ENCODE data around the gene ATP1A2.
A peak's percentile ranks its signal among the peaks of the same experiment; 100 is the strongest.

ATP1A2 gene

DNA sequence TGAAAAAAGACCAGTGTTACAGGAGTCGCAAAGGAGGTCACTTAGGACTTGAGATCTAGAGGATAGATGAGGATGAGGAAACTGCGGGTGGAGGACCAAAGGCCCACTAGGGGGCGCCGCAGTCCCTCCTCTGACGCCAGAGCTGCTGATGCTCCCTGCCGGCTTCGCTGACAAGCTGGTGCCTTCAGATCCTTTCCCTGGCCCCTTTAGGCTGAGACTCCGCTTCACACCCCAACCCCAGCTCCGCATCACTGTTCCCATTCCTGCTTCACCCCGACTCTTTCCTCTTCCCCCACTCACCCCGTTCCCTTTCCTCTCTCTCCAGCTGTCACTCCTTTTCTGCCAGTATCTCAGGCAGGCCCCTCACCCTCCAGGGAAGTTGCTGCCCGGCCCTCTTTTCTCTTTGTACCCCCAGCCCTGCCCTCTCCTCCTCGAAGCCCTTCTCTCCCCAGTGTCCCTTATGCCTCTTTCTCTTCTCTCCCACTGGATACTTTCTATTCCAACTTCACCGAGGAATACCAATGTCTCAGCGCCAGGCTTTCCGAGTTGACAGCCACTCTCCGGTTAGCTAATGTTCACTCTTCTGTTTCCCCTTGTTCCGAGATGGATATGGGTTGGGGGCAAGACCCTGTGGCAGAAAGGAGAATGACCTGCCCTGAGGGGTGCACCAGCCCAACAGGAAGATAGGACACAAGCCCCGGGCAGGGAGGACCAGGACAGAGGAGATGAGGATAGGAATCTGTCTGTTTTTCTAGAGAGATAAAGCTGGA, 29.7 kb upstream of the ATP1A2 start:
- DNase-seq = peak; percentile 70

DNA sequence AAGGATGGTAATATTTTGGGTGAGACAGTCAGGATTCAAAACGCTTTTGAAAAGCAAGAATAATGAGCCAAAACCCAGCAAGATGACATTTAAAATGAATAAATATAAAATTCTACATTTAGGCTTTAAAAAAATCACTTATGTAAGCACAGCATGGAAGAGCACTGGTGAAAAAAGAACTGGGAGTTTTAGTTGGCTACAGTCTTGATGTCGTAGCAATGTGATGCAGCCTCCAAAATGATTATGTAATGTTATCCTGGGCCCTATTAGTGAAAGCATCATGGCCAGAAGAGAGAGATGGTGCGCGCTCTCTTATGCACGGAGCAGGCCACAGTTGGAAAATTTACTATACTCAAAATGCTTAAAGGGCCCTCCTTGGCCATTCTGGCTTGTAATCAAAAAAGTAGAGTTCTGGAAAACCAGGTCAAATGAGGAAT, 29.1 kb upstream of the ATP1A2 start:
- no peak for DNase-seq

DNA sequence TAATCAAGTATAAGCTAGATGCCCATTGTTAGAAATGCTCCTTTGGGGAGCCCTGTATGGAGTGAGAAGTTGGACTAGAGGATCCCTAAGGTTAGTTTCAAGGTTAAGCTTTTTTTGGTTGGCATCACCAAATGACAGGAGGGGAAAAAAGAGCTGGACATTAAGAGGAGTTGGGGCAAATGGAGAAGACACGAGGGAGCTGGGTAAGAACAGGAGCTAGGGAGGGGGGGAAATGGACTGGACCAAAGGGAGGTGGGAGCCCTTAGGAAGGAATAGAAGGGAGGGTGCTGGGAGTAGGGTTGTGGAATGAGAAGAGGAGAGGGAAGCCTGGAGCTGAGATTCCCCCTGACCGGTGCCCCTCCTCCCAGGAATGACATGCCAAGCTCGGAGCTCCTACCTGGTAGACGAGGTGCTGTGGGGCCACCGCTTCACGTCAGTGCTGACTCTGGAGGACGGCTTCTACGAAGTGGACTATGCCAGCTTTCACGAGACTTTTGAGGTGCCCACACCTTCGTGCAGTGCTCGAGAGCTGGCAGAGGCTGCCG, 28.4 kb upstream of the ATP1A2 start:
- no peak for DNase-seq

DNA sequence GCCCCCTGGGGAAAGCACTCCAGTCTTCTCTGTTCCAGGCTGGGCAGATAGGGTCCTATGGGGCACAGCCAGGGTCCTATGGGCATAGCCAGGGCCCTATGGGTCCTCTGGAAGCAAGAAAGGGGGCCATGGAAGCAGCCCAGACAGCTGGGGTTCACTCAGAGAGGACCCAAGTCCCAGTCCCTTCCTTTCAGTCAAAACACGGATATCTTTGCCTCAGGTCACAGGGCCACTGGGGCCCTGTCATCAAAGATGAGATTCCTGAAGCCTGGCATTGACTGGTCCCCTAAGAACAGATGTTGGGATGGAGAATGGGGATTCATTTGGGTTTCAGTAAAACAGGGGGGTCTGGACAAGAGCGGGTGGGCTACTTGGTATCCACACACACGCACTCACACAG, 25.7 kb upstream of the ATP1A2 start:
- no peak for DNase-seq

DNA sequence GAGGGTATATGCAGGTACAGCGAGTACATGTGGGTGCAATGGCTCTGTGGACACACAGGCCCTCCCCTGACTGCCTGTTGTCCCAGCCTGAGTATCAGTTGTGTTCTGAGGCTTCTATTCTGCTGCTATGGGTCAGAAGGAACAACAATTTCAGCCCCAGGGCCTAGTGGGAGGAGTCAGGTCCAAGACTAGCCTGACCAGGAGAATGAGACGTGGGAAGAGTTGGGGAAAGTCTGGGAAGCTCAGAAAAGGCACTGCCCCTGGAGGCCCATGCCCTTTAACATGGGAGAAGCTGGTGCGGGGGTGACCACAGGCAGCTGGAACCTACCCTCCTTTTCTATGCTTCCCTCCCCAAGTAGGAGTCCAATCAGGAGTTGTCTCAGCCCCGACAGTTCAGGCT, 24.8 kb upstream of the ATP1A2 start:
- no peak for DNase-seq

DNA sequence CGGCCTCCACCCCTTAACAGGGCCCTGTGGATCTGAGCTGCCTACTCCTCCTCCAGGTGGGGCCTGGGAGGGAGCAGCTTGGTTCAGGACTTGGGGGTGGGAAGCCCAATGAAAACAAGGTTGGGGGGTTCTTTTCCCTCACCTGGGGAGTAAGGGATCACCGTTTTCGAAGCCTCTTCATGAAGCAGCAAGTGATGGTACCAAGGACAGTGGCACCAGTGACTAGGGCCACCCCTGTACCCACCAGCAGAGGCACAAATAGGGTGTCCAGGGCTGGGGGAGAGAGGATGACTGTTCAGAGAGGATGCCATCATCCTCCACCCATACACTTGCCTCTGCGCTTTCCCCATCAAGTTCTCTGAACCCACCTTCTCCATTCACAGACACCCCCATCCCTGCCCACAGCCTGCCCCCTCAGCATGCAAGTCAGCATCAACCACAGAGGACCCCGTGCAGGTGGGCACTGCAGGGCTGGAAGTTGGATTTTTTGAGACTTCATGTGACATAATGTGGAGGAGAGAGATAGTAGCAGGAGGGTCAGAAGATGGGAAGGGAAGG, 23.8 kb upstream of the ATP1A2 start:
- DNase-seq = no peak

DNA sequence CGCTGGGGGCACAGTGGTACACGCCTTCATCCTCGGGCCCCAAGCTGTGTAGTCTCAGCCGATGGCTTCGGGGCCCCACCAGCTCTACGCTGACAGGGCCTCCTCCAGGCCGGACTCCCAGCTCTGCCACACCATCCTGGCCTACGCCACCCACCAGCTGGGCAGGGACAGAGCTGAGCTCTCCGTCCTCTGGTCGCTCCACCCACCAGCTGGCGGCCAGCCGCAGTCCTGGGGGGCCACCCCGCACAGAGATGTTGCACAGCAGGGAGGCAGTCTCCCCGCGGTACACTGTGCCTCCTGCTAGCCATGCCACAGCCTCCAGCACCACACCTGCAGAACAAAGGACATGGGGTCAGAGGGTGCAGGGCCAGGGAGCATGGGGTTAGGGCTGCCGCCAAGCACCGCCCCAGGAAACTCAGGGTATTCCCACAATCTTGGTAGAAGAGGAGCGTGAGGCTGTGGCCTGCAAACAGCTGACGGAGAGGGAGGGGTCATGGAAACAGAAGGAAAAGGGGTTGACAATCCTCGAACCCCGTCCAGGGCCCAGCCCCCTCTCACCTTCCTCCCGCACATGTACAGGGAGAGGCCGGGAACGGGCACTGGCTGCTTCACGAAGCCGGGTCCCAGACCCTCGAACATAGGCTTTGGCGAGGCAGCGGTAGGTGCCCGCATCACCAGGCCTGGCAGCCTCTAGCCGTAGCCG, 23.0 kb upstream of the ATP1A2 start:
- DNase-seq = no peak

DNA sequence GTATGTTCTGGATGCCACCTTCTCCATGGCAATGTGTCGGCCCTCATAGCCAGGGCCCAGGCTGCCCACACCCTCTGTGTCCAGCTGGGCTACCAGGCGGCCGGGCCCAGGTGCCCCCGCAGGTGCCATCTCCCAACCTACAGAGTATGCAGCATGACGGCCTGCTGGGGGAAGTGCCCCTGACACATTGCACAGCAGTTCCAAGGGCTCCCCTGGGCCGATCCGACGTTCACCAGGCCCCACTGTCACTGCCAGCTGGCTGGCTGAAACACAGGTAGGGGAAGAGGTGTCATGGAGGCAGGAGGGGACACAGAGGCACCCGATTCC, 22.5 kb upstream of the ATP1A2 start:
- no peak for DNase-seq

DNA sequence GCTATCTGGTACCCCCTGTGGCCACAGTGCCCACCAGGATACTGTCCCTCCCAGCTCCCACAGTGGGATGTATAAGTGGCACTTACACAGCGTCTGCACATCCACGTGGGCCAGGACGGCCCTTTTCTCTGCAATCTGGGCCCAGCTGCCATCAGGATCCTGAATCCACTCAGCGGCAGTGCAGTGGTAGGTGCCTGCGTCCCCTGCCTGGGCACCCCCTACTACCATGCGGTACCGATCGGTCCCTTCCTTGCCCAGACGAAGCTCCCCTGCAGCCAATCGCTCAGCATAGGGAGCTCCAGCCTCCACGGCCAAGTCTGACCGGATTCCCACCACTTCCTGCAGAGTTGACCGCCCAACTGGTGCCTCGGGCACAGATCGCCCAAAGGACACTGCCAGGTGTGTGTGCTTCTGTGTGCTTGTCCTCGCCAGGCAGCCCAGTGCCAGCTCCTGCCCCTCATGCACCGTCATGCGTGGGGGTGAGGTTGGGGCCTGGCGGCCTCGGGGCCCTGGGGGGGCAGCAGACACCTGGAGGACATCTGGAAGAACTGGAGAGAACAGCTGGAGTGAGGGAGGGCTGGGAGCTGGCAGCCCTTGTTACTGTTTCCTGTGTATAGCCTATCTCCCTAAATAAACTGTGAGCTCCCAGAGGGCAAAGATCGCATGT, 21.8 kb upstream of the ATP1A2 start:
- no peak for DNase-seq

DNA sequence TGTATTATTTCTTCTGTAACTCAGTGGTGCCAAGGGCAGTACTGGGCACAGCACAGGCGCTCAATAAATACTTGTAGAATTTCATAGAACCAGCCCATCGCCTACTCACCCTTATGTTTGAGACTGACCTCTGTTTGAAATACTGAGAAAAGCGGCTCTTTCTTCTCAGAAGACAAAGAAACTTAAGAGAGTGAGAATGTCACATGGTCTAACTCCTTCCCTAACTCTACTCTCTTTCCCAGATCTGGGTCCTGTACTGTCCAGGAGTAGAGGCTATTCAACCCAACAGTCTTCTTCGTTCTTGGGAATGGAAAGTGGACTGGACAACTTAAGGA, 21.3 kb upstream of the ATP1A2 start:
- no peak for DNase-seq

DNA sequence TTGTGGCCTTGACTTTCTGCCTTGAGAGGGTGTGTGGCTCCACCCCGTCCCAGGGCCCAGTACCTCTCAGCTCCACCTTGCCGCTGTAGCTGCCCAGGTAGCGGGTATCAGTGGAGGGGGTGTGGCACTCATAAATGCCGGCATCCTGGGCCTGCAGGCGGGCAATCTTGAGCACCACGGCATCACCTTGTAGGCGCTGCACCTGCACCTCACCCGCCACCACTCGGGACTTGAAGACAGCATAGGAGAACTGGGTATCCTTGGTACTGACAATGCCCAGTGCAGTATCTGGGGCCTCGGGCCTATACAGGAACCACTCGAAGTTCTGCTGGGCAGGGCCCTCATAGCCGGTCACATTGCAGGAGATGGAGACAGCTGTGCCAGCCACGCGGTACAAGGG, 20.8 kb upstream of the ATP1A2 start:
- no peak for DNase-seq

DNA sequence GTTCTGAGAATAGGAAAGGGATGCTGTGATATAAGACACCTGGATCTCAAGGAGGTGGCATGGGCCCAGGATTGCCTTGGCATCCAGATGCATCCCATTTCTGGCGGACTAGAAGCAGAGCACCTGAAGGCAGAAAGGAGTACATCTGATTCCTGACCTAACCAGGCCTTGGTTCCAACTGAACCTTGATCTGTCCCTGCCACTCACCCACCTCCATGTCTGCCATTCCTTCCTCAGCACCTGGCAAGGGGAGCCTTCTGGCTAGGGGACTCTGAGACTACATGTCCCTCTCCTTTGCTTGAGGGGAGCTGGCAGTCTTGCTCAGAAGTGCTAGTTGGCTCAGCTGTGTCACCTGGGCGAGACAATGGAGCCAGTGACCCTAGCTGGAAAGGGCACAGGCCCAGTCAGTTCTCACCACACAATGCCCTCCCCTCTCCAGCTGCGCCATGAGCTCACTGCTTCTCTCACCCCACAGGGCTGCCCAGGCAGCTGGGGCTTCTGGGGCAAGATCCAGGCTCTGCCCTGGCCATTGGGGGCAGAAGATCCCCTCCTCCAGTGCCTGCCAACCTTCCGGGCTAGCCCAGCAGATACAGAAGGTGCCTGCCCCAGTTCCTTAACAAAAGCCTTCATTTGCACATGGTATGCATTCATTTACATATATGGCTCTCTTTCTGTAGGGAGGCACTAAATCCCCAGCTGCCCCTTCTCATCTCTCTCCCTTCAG, 20.0 kb upstream of the ATP1A2 start:
- no peak for DNase-seq

DNA sequence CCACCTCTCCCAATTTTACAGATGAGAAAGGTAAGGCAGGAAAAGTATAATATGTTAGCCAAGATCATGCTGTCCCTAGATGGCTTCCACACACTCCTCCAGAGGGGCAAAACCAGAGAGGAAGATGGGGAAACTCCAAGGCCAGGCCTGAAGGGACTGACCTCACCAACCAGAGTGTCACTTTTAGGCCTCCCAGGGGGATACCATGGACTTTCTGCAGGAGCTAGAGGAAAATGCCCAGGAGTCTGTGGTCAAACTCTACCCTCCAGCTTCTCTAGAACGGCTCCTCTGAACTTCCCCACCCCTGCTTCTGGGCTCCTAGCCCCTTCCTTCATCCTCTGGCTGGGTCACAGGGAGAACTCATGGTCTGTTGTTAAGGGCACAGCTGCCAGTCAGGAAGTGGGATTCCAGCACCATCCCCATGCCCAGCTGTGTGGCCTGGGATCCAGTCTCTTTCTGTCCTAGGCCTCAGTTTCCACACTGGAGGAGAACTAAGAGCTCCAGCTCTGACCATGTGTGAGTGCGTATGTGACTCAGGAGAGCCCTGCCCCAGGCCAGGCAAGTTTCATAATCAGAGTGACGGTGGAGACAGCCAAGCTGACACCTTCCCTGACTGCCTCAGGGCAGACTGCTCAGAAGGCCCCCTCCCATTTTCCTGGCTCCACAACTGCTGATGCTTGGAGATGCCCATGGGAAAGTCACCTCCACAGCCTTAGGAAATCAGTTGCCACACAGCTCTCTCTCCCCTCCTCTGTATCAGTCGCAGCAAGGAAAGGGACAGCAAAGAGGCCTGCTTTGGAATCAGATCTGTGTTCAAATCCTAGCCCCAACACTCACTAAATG, 19.1 kb upstream of the ATP1A2 start:
- peak; percentile 40 for DNase-seq

DNA sequence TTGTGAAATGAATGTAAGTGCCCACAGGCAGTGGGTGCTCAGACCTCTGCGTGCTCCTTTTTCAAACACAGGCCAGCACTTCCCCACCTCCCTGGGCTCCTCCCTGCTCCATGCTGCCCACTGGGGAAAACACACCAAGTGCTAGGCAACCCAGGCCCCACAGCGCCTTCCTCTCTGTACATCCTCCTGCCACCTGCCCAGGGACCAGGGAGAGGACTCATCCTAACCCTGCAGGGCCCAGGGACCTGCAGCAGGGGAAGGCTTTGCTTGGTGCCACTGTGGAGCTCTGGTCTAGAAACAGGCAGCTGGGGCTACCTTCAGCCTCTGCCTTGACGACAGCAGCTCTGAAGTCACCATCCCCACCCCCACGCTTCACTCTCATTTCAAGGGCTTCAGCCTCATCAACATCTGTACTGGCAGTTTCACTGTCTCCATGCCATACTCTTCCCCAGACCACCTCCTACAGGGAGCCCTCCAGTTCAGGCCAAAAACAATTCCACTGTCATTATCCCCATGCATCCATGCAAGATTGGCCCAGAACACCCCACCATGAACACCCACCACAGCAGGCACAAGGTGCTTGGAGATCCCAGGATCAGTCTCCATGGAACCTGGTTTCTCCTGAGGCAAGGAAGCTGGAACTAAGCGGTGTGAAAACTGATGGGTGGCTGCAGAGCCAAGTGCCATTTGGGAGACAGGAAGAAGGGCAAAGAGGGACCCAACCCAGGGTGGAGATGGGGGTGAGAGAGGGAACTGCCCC, 18.2 kb upstream of the ATP1A2 start:
- no peak for DNase-seq

DNA sequence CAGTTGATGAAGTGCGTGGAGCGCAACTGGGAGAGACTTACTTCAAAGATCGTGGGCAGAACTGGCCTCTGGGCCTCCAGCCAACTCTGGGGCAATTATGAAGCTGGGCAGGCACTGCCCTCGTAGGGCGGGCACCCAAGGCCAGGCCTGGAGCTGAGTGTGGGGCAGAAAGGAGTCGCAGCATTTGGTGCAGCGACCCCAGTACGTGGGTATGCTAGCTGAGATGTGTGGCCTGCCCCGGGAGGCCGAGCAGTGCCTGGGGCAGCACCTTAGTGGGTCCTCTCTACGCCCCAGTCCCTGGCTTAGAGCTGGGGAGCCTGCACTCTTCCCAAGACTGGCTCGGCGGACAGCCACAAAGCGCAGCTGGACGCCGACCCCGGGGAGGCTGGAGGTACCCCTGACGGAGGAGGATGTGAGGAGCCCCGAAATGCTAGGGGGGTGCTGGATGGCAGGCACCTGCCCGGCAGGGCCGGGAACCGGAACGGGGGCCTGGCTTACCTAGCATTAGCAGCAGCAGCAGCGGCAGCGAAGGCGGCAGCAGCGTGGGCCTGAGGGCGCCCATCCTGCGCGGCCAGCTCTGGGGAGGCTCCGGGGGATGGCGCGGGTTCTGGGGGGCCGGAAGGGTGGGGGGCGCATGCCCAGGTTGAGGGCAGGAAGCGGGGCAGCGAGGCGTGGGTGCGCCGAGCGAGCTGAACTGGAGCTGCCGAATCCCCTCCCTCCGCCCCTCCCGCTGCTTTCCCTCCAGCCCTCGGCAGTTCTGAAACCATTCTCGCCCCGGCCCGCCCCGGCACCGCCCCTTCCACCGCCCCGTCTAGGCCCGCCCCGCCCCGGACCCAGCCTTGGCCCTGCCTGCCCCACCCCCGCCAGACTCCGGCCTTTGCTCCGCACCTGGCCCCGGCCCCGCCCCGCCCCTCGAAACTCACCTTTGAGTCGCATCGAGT, 17.4 kb upstream of the ATP1A2 start, which contains the start of gene IGSF8:
TSS of gene IGSF8 (minus strand) at position 709 of the 941 bp plus-strand sequence. CDS start at position 562, 147 bp downstream.
- DNase-seq = peak; percentile 91

DNA sequence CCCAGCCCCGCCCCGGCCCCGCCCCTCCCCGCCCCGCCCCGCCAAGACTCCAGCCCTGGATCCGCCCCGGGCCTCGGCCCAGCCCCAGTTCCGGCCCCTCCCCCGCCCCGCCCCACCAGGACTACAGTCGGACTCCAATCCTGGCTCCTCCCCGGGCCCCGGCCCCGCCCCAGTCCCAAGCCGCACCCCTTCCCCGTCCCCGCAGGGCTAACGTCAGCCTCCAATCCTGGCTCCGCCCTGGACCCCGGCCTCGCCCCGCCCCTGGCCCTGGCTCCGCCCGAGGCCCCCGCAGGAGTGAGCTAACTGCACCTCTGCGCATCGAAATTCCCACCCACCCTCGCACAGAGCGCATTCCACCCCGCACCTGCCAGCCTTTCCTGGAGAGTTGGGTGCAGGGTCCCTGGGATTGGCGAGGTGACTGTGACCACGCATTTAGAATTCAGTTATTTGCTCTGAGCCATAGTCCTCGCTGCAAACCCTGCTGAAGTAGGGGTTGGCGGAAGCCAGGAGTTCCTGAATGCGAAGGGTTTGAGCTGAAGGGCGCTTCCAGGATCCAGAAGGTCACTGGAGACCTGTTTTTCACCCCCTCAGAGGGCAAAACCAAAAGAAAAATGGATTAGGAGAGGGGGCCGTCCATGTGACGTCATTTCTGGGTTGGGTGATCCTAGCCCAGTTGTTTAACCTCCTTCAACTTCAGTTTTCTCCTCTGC, 16.6 kb upstream of the ATP1A2 start:
- DNase-seq = peak; percentile 97

DNA sequence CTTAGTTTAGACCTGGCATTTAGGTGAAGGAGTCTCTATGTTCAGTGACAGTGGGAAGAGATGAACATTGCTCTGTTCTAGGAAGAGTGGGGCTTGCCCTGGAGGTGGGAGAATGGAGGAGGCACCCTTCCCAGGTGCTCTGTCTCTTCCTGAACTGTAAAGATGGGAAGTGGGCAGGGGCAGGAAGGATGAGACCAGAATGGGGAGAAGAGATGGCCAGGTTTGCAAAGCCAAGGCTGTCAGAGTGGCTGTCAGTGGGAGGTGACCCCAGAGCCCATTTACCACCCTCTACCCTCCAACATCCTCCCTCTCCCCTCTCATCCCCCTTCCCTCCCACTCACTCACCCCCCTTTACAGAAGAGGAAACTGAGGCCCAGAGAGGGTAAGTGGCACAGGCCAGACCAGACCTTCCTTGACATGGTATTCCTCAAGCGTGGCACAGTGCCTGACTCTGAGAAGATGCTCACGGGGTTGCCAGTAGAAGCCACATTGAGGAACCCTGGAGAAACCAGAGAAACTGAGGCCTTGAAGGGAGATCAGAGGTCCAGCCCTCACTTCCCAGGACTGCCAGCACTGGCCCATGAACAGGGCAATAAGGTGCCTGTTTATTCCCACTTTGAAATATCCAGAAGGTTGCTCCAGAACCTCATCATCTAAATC, 15.7 kb upstream of the ATP1A2 start:
- no peak for DNase-seq

DNA sequence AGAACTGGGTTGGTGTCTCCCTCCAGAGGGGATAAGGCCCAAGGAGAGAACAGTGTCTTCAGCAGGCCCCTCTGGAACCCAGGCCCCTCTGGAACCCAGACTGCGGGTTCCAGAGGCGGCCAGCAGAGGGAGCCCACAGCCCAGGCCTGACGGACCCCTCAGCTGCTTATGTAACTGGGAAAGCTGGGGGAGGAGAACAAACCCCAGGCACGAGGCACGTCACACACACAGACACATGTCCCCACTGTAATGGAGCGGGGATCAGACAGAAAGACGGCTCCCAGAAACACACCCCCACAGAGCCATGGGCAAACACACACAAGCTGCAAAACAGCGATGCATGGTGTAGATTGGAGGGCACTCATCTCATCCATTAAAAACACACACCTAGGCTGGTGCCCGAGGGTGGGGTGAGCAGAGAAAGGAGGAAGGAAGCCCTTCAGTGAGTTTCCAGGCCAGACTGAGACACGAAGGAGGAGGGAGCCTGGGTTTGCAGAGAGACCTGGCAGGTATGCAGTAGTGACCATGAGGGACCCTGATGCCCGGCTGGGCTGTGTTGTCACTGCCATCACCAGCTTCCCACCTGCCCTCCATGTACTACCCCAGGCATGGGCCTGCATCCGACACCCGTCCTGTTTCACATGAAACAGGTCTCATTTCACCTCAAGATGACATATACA, 14.4 kb upstream of the ATP1A2 start:
- peak; percentile 83 for DNase-seq
